ENCODE results near the gene USP40.

GRCh38 chr2:233491326-233491725 lies 75.3 kb downstream of the USP40 start:
- TF ChIP-seq BHLHE40 (IDR thresholded peaks at IDR 0.05; ENCODE audit: borderline replicate concordance) = no peak
- no peak for TF ChIP-seq SP1 (IDR thresholded peaks at IDR 0.05)
- TF ChIP-seq FOXM1 (IDR thresholded peaks at IDR 0.05; ENCODE audit: borderline replicate concordance) = no peak
- no peak for TF ChIP-seq ELF4 (IDR thresholded peaks at IDR 0.05)
- TF ChIP-seq PKNOX1 (IDR thresholded peaks at IDR 0.05) = no peak
- no peak for TF ChIP-seq SUZ12 (IDR thresholded peaks at IDR 0.05)

Measured in HEK293T (cell line).